ENCODE results near the gene UTP3. TPM values are rescaled to one million over a fixed set of nuclear protein-coding genes. Genes with fewer than 3 reads are reported as not detected.
"Not testable (repeated sequence)": the region's sequence is repeated elsewhere in the genome, so short reads cannot be mapped to it uniquely, and the experiment has no call there.

UTP3 gene
- total RNA-seq, 1 donor from 2014 or later = 29.4 TPM

DNA sequence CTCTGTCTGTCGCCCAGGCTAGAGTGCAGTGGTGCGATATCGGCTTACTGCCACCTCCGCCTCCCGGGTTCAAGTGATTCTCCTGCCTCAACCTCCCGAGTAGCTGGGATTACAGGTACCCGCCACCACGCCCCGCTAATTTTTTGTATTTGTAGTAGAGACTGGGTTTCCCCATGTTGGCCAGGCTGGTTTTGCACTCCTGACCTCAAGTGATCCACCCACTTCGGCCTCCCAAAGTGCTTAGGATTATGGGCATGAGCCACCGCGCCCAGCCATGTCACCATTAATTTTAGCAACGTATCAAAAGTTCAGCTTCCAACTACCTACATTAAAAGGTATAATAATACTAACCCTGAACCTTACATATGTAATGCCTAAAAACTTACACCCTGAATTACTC is 940 bp upstream of the UTP3 start:
- Mint-ChIP-seq H3K4me1 (ENCODE audit: unreplicated experiment) (peaks cover 30% of the 10 kb centered on the region), H3K4me3 (ENCODE audit: unreplicated experiment) (peak overlapping the region; percentile 98), H3K27me3 (ENCODE audit: unreplicated experiment) (peaks cover 16% of the 10 kb centered on the region), H3K9me3 (ENCODE audit: unreplicated experiment) (no peaks in the 10 kb centered on the region), H3K36me3 (ENCODE audit: unreplicated experiment) (peaks cover 7% of the 10 kb centered on the region), H3K27ac (ENCODE audit: unreplicated experiment) (peak overlapping the region; percentile 98)
- no peak for DNase-seq (ENCODE audit: extremely low spot score, unreplicated experiment)
- TF ChIP-seq, protein P1, sequence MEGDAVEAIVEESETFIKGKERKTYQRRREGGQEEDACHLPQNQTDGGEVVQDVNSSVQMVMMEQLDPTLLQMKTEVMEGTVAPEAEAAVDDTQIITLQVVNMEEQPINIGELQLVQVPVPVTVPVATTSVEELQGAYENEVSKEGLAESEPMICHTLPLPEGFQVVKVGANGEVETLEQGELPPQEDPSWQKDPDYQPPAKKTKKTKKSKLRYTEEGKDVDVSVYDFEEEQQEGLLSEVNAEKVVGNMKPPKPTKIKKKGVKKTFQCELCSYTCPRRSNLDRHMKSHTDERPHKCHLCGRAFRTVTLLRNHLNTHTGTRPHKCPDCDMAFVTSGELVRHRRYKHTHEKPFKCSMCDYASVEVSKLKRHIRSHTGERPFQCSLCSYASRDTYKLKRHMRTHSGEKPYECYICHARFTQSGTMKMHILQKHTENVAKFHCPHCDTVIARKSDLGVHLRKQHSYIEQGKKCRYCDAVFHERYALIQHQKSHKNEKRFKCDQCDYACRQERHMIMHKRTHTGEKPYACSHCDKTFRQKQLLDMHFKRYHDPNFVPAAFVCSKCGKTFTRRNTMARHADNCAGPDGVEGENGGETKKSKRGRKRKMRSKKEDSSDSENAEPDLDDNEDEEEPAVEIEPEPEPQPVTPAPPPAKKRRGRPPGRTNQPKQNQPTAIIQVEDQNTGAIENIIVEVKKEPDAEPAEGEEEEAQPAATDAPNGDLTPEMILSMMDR (IDR thresholded peaks at IDR 0.05) = no peak

DNA sequence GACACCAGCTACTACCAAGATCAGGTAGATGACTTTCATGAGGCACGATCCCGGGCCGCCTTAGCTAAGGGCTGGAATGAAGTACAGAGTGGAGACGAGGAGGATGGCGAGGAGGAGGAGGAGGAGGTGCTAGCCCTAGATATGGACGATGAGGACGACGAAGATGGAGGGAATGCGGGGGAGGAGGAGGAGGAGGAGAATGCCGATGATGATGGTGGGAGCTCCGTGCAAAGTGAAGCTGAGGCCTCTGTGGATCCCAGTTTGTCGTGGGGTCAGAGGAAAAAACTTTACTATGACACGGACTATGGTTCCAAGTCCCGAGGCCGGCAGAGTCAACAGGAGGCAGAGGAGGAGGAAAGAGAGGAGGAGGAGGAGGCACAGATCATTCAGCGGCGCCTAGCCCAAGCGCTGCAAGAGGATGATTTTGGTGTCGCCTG is 481 bp downstream of the UTP3 start:
- no peaks in the 10 kb centered on the region for H3K9me3 Mint-ChIP-seq (ENCODE audit: unreplicated experiment)
- peak overlapping the region; percentile 98 for H3K4me3 Mint-ChIP-seq (ENCODE audit: unreplicated experiment)
- peaks cover 7% of the 10 kb centered on the region for H3K36me3 Mint-ChIP-seq (ENCODE audit: unreplicated experiment)
- H3K4me1 Mint-ChIP-seq (ENCODE audit: unreplicated experiment) = peaks cover 30% of the 10 kb centered on the region
- TF ChIP-seq, protein P1 (IDR thresholded peaks at IDR 0.05) = no peak
- DNase-seq (ENCODE audit: extremely low spot score, unreplicated experiment) = no peak
- peaks cover 10% of the 10 kb centered on the region for H3K27me3 Mint-ChIP-seq (ENCODE audit: unreplicated experiment)
- H3K27ac Mint-ChIP-seq (ENCODE audit: unreplicated experiment) = peak overlapping the region; percentile 98

- Mint-ChIP-seq H3K4me1 (ENCODE audit: unreplicated experiment) (peaks cover 30% of the 10 kb centered on the region), H3K9me3 (ENCODE audit: unreplicated experiment) (no peaks in the 10 kb centered on the region), H3K27ac (ENCODE audit: unreplicated experiment) (no peak overlapping the region), H3K4me3 (ENCODE audit: unreplicated experiment) (no peak overlapping the region), H3K27me3 (ENCODE audit: unreplicated experiment) (no peaks in the 10 kb centered on the region), H3K36me3 (ENCODE audit: unreplicated experiment) (peaks cover 7% of the 10 kb centered on the region)
- no peak for DNase-seq (ENCODE audit: extremely low spot score, unreplicated experiment)
- TF ChIP-seq, protein P1 (IDR thresholded peaks at IDR 0.05) = no peak
These were observed 3.3 kb downstream of the UTP3 start for GRCh38 chr4:70691661-70692060.

DNA sequence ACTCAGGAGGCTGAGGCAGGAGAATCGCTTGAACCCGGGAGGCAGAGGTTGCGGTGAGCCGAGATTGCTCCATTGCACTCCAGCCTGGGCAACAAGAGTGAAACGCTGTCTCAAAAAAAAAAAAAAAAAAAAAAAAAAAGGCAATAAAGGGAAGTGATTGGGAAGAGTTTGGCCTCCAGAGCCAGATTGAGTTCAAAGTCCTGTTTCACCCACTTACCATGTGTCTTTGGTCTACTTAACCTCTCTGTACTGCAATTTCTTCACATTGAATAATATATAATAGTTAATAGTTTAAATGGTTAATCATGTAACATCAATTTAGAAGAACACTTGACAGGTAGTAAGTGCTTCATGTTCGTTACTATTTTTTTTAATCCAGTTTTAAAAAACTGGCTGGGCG is 6.3 kb downstream of the UTP3 start:
- DNase-seq (ENCODE audit: extremely low spot score, unreplicated experiment); H3K27ac Mint-ChIP-seq (ENCODE audit: unreplicated experiment); H3K4me3 Mint-ChIP-seq (ENCODE audit: unreplicated experiment); H3K9me3 Mint-ChIP-seq (ENCODE audit: unreplicated experiment); H3K27me3 Mint-ChIP-seq (ENCODE audit: unreplicated experiment); H3K36me3 Mint-ChIP-seq (ENCODE audit: unreplicated experiment): not testable (repeated sequence)
- H3K4me1 Mint-ChIP-seq (ENCODE audit: unreplicated experiment) = peaks cover 14% of the 10 kb centered on the region

GRCh38 chr4:70698435-70698834 is 10.1 kb downstream of the UTP3 start:
- H3K9me3 Mint-ChIP-seq (ENCODE audit: unreplicated experiment) = not testable (repeated sequence)

GRCh38 chr4:70700712-70701111 is 12.4 kb downstream of the UTP3 start:
- DNase-seq (ENCODE audit: extremely low spot score, unreplicated experiment) = no peak
- Mint-ChIP-seq H3K4me1 (ENCODE audit: unreplicated experiment) (peaks cover 9% of the 10 kb centered on the region), H3K27ac (ENCODE audit: unreplicated experiment) (no peak overlapping the region), H3K36me3 (ENCODE audit: unreplicated experiment) (no peaks in the 10 kb centered on the region), H3K9me3 (ENCODE audit: unreplicated experiment) (no peaks in the 10 kb centered on the region), H3K27me3 (ENCODE audit: unreplicated experiment) (no peaks in the 10 kb centered on the region), H3K4me3 (ENCODE audit: unreplicated experiment) (no peak overlapping the region)
- TF ChIP-seq, protein P1 (IDR thresholded peaks at IDR 0.05) = no peak

More at GRCh38 chr4:70698435-70698834, 10.1 kb downstream of the UTP3 start:
- H3K36me3 Mint-ChIP-seq (ENCODE audit: unreplicated experiment); H3K4me1 Mint-ChIP-seq (ENCODE audit: unreplicated experiment); H3K4me3 Mint-ChIP-seq (ENCODE audit: unreplicated experiment); H3K27ac Mint-ChIP-seq (ENCODE audit: unreplicated experiment); H3K27me3 Mint-ChIP-seq (ENCODE audit: unreplicated experiment); DNase-seq (ENCODE audit: extremely low spot score, unreplicated experiment): not testable (repeated sequence)
